Colonic mucosa (tissue), 4 donors: ENCODE results near the gene EPHB4. TPM values are rescaled to one million over a fixed set of nuclear protein-coding genes. Genes with fewer than 3 reads are reported as not detected.

Source experiments
- DNase-seq: peaks from one replicate; pipeline ENCODE4 v3.0.0-alpha.2; 2020
- H3K27ac ChIP-seq: fragments of 200-600 bp; one replicate; pipeline ENCODE4 v1.8.0; 2021
- H3K27me3 ChIP-seq: fragments of 200-600 bp; one replicate; pipeline ENCODE4 v1.8.0; 2021
- H3K36me3 ChIP-seq: fragments of 200-600 bp; one replicate; pipeline ENCODE4 v1.8.0; 2021
- H3K4me1 ChIP-seq: fragments of 200-600 bp; one replicate; pipeline ENCODE4 v1.8.0; 2021; ENCODE audit warnings: mild to moderate bottlenecking
- H3K4me3 ChIP-seq: fragments of 200-600 bp; one replicate; pipeline ENCODE4 v1.8.0; 2021
- H3K9ac ChIP-seq, 2 donors: one replicate each; pipeline ENCODE4 v1.7.0; 2013; ENCODE audit warnings: control low read depth in 2 of 2, low read depth in 2 of 2, low read length in 2 of 2
- H3K9me3 ChIP-seq: fragments of 200-600 bp; one replicate; pipeline ENCODE4 v1.8.0; 2021
- CTCF ChIP-seq: fragments of 200-600 bp; IDR thresholded peaks from one replicate; pipeline ENCODE4 v1.8.0; 2022; ENCODE audit warnings: antibody characterized with exemption, mild to moderate bottlenecking
- intact Hi-C: fragments of 100-400 bp; cut with DNase I; formaldehyde crosslinking; loops from one replicate; pipeline ENCODE4 v1.14.1; 2022
- microRNA-seq: library from miRNA; unstranded; fragments of <30 nt; microRNA quantifications from one replicate; pipeline ENCODE4, GENCODE V29; 2019
- total RNA-seq, 2 donors: library from RNA; stranded (reverse); fragmentation: NEBNext Ultra II Directional in 1 of 2; extraction: Animal tissue kit (Norgen Biotek cat#: 25700) in 1 of 2; gene quantifications; one replicate each; pipeline ENCODE4 v1.2.1, GENCODE V29; 2021
- donor health status: healthy.
- donor health status: DM: no; HTN: no; CAD: no.
- donor health status: DM: no; HTN: no; CAD: no.

EPHB4 gene
- total RNA-seq, 2 donors from 2014 or later: 43.1 to 75.9 TPM

- DNase-seq: no peak
- Histone ChIP-seq H3K4me1 (no peaks in the 10 kb centered on the region), H3K4me3 (no peak overlapping the region), H3K9ac (no peak overlapping the region), H3K36me3 (no peaks in the 10 kb centered on the region), H3K27me3 (no peaks in the 10 kb centered on the region), H3K9me3 (no peaks in the 10 kb centered on the region), H3K27ac (no peak overlapping the region)
- no peak for TF ChIP-seq CTCF
- intact Hi-C loops: no loop called here
These were observed 73.6 kb downstream of the EPHB4 start for GRCh38 chr7:100753750-100754149.

GRCh38 chr7:100752994-100753393 is 74.3 kb downstream of the EPHB4 start:
- Histone ChIP-seq H3K36me3 (no peaks in the 10 kb centered on the region), H3K9me3 (no peaks in the 10 kb centered on the region), H3K4me1 (no peaks in the 10 kb centered on the region), H3K27ac (no peak overlapping the region), H3K9ac (no peak overlapping the region), H3K4me3 (no peak overlapping the region), H3K27me3 (no peaks in the 10 kb centered on the region)
- intact Hi-C loops: no loop called here
- TF ChIP-seq CTCF: no peak
- no peak for DNase-seq

Small RNA genes within 50 kb of the gene (microRNA-seq; reads per million reads assigned to microRNA genes)
- not detected for gene MIR6875

Other genes with a start within 250 kb of the EPHB4 start
- gene LRCH4, start 241.4 kb downstream of the EPHB4 start, total RNA-seq: 10 to 100 TPM; 59.0 to 65.4 TPM
- gene FBXO24, start 241.2 kb downstream of the EPHB4 start, total RNA-seq: 1 to 10 TPM in 1 of 2 donors, under 1 TPM in 1; 0.21 to 1.8 TPM
- gene PCOLCE, start 225.2 kb downstream of the EPHB4 start, total RNA-seq: 10 to 100 TPM; 14.7 to 23.1 TPM
- 10 to 100 TPM; 15.1 to 16.9 TPM for gene MOSPD3, start 215.0 kb downstream of the EPHB4 start, total RNA-seq
- 1 to 10 TPM; 1.8 to 2.3 TPM for gene TFR2, start 186.0 kb downstream of the EPHB4 start, total RNA-seq
- gene ACTL6B, start 171.1 kb downstream of the EPHB4 start, total RNA-seq: under 1 TPM in 1 of 2 donors, not detected in 1; 0.29 TPM
- gene GNB2, start 153.8 kb downstream of the EPHB4 start, total RNA-seq: 100 to 1,000 TPM; 292 to 312 TPM
- 10 to 100 TPM; 20.9 to 33.4 TPM for gene GIGYF1, start 133.3 kb downstream of the EPHB4 start, total RNA-seq
- 10 to 100 TPM; 28.8 to 43.4 TPM for gene POP7, start 121.4 kb downstream of the EPHB4 start, total RNA-seq
- not detected for gene EPO, start 107.1 kb downstream of the EPHB4 start, total RNA-seq
- not detected for gene ZAN, start 93.9 kb downstream of the EPHB4 start, total RNA-seq
- 10 to 100 TPM; 24.1 to 35.9 TPM for gene SLC12A9, start 25.2 kb upstream of the EPHB4 start, total RNA-seq
- 10 to 100 TPM; 34.8 to 40.2 TPM for gene TRIP6, start 39.9 kb upstream of the EPHB4 start, total RNA-seq
- 100 to 1,000 TPM; 114 to 204 TPM for gene SRRT, start 47.6 kb upstream of the EPHB4 start, total RNA-seq
- gene UFSP1, start 62.2 kb upstream of the EPHB4 start, total RNA-seq: 1 to 10 TPM; 2.1 to 4.4 TPM
- gene ACHE, start 68.4 kb upstream of the EPHB4 start, total RNA-seq: 10 to 100 TPM in 1 of 2 donors, 1 to 10 TPM in 1; 5.3 to 11.7 TPM
- gene MUC3A, start 122.0 kb upstream of the EPHB4 start, total RNA-seq: 100 to 1,000 TPM; 137 to 149 TPM
- 100 to 1,000 TPM; 331 to 542 TPM for gene MUC12, start 142.0 kb upstream of the EPHB4 start, total RNA-seq
- gene MUC17, start 192.6 kb upstream of the EPHB4 start, total RNA-seq: 1 to 10 TPM; 1.7 to 2.5 TPM